SK-MEL-5 (cell line): ENCODE results near the gene CNGA2. TPM values are rescaled to one million over a fixed set of nuclear protein-coding genes. Genes with fewer than 3 reads are reported as not detected.

ENCODE experiments used
- DNase-seq: peaks from one replicate; pipeline ENCODE4 v3.0.0-alpha.2; 2016; ENCODE audit warnings: low read depth, low spot score
- in situ Hi-C: cut with HindIII; loops from 2 replicates; pipeline ENCODE4 v1.10.0; 2016; ENCODE audit warnings: low sequenced_read_pairs, high pct_unique_total_duplicates, low pct_unique_long_range_greater_than_20kb
- total RNA-seq: library from RNA; depleted of rRNA; stranded (reverse); fragments of >200 nt; shearing (Covaris generic); gene quantifications from 2 replicates; pipeline ENCODE4 v1.2.3, GENCODE V29; 2014

Gene CNGA2
- total RNA-seq, 1 experiment from 2014 or later: not detected

- DNase-seq: no peak
- in situ Hi-C loops: no loop called here
Observed at GRCh38 chrX:151737494-151737893, 2.9 kb downstream of the CNGA2 start.

GRCh38 chrX:151738751-151739150 is 4.2 kb downstream of the CNGA2 start:
- no peak for DNase-seq
- in situ Hi-C loops: no loop called here

- in situ Hi-C loops: no loop called here
- DNase-seq: no peak
Observed at GRCh38 chrX:151741606-151742005, 7.1 kb downstream of the CNGA2 start.

- in situ Hi-C loops: no loop called here
- DNase-seq: no peak
Observed at GRCh38 chrX:151742311-151742710, 7.8 kb downstream of the CNGA2 start.

- in situ Hi-C loops: no loop called here
- DNase-seq: no peak
Observed at GRCh38 chrX:151743651-151744470, 9.3 kb downstream of the CNGA2 start.

GRCh38 chrX:151745651-151746050 is 11.1 kb downstream of the CNGA2 start:
- no peak for DNase-seq
- in situ Hi-C loops: no loop called here

- in situ Hi-C loops: no loop called here
- DNase-seq: no peak
Observed at GRCh38 chrX:151746502-151746901, 12.0 kb downstream of the CNGA2 start.

GRCh38 chrX:151750511-151750910 is 16.0 kb downstream of the CNGA2 start:
- DNase-seq: no peak
- in situ Hi-C loops: no loop called here

- no peak for DNase-seq
- in situ Hi-C loops: no loop called here
Observed at GRCh38 chrX:151752847-151753246, 18.3 kb downstream of the CNGA2 start.

GRCh38 chrX:151753313-151754046 is 18.9 kb downstream of the CNGA2 start:
- DNase-seq: peak; percentile 49
- in situ Hi-C loops: no loop called here

GRCh38 chrX:151754047-151754429 is 19.5 kb downstream of the CNGA2 start:
- in situ Hi-C loops: no loop called here
- no peak for DNase-seq

GRCh38 chrX:151754641-151755215 is 20.2 kb downstream of the CNGA2 start:
- DNase-seq: no peak
- in situ Hi-C loops: no loop called here

GRCh38 chrX:151759041-151759708 is 24.6 kb downstream of the CNGA2 start:
- no peak for DNase-seq
- in situ Hi-C loops: no loop called here

- DNase-seq: no peak
- in situ Hi-C loops: no loop called here
Observed at GRCh38 chrX:151762802-151763201, 28.3 kb downstream of the CNGA2 start.

- DNase-seq: no peak
- in situ Hi-C loops: no loop called here
Observed at GRCh38 chrX:151763711-151764110, 29.2 kb downstream of the CNGA2 start.

GRCh38 chrX:151765026-151765425 is 30.5 kb downstream of the CNGA2 start:
- in situ Hi-C loops: no loop called here
- no peak for DNase-seq

GRCh38 chrX:151771726-151772125 is 37.2 kb downstream of the CNGA2 start:
- in situ Hi-C loops: no loop called here

GRCh38 chrX:151773434-151773833 is 38.9 kb downstream of the CNGA2 start:
- in situ Hi-C loops: no loop called here
- no peak for DNase-seq

More at GRCh38 chrX:151771726-151772125, 37.2 kb downstream of the CNGA2 start:
- no peak for DNase-seq
